HEK293 (cell line): ENCODE results near the gene MACROD1.

Experiments
- SP2 ChIP-seq: fragments of 450-650 bp; formaldehyde crosslinking; IDR thresholded peaks from 2 replicates; pipeline ENCODE4 v1.5.1; 2016; ENCODE audit warnings: missing biosample characterization, missing genetic modification characterization
- SP3 ChIP-seq: fragments of 450-650 bp; formaldehyde crosslinking; IDR thresholded peaks from 2 replicates; pipeline ENCODE4 v1.5.1; 2016; ENCODE audit warnings: missing biosample characterization, missing genetic modification characterization
- TF ChIP-seq, protein P1 (sequence below): fragments of 450-650 bp; formaldehyde crosslinking; IDR thresholded peaks from 2 replicates; pipeline ENCODE4 v1.5.1; 2017; ENCODE audit warnings: missing biosample characterization, missing genetic modification characterization

DNA sequence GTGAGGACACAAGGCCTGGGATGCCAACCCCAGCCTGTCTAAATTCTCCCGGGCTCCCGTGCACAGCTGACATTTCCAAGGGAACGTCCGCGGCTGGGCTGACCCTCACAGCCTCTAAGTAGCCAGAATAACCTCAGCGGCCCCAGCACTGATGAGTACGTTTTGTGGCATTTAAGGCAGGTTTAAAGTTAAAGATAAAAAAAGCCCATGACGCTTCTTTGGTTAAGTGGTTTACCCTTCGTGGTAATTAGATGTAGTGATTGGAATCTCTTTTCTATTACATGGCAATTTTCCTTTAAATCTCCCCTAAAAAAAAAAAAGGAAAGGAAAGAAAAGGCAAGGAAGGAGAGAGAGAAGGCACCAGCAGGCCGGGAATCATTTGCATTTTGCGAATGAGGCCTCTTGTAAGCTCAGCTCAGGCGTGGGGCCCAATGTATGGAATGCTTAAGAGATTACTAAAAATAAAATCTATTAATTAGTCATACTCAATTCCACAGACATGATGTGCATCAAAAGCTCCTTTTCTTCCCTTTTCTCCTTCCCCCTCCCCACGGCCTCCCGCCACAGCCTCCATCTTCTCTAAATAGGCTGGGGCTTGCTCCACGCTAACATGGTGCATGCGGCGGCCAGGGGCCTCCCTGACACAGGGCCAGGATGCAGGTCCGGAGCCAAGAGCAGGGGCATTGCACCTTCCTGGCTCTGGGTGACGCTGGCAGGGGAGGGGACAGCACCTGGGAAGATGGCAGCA lies 44.1 kb downstream of the MACROD1 start:
- TF ChIP-seq, protein P1, sequence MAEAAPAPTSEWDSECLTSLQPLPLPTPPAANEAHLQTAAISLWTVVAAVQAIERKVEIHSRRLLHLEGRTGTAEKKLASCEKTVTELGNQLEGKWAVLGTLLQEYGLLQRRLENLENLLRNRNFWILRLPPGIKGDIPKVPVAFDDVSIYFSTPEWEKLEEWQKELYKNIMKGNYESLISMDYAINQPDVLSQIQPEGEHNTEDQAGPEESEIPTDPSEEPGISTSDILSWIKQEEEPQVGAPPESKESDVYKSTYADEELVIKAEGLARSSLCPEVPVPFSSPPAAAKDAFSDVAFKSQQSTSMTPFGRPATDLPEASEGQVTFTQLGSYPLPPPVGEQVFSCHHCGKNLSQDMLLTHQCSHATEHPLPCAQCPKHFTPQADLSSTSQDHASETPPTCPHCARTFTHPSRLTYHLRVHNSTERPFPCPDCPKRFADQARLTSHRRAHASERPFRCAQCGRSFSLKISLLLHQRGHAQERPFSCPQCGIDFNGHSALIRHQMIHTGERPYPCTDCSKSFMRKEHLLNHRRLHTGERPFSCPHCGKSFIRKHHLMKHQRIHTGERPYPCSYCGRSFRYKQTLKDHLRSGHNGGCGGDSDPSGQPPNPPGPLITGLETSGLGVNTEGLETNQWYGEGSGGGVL (tag by site-specific recombination), result no peak
- TF ChIP-seq SP3 (tag by site-specific recombination), result no peak
- TF ChIP-seq SP2 (tag by site-specific recombination), result no peak
